ENCODE data around the gene CORO2B. TPM values are rescaled to one million over a fixed set of nuclear protein-coding genes. Genes with fewer than 3 reads are reported as not detected.
A peak's percentile ranks its signal among the peaks of the same experiment; 100 is the strongest.

CORO2B gene
- total RNA-seq, 1 donor from 2014 or later: 82.5 TPM

DNA sequence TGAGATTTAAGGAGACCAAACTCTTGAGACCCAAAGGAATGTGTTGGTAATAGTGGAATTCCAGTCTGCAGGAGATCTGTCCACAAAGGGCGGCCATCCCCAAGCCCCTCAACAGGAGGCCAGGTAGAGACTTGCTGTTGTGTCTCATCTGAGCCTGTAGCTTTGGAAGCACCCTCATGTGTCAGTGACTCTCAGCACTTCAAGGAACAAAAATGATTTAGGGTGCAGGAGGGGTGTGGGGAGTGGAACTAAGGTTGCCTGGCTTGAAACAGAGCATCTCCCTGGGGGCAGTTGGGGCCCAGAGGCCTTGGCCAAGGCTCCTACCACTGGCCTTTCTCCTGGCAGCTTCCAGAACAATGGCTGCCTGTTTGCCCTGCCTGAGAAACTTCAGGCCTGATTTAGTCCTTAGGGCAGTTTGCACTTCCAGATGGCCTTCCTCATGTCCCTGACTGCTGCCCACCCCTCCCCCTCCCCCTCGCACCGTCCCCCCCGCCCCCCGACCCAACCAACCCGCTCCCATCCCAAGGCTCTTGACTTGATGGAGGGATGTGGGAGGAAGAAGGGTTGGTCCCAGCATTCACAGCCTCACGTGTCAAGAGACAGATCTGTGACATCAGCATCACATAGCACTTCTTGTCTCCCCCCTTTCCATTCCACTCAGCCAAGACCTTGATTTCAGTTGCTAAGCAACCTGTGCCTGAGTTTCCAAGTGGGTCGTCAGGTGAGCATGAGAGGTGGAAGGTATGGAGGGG lies 77.1 kb downstream of the CORO2B start:
- Mint-ChIP-seq H3K9me3 (ENCODE audit: low read depth) (no peaks in the 10 kb centered on the region), H3K27ac (ENCODE audit: unreplicated experiment) (peak overlapping the region; percentile 22), H3K4me3 (ENCODE audit: unreplicated experiment) (no peak overlapping the region), H3K4me1 (ENCODE audit: low read depth) (peaks cover 15% of the 10 kb centered on the region), H3K36me3 (ENCODE audit: low read depth) (peaks cover 23% of the 10 kb centered on the region), H3K27me3 (ENCODE audit: low read depth) (no peaks in the 10 kb centered on the region)
- no peak for DNase-seq (ENCODE audit: low spot score)
- TF ChIP-seq, protein P1, sequence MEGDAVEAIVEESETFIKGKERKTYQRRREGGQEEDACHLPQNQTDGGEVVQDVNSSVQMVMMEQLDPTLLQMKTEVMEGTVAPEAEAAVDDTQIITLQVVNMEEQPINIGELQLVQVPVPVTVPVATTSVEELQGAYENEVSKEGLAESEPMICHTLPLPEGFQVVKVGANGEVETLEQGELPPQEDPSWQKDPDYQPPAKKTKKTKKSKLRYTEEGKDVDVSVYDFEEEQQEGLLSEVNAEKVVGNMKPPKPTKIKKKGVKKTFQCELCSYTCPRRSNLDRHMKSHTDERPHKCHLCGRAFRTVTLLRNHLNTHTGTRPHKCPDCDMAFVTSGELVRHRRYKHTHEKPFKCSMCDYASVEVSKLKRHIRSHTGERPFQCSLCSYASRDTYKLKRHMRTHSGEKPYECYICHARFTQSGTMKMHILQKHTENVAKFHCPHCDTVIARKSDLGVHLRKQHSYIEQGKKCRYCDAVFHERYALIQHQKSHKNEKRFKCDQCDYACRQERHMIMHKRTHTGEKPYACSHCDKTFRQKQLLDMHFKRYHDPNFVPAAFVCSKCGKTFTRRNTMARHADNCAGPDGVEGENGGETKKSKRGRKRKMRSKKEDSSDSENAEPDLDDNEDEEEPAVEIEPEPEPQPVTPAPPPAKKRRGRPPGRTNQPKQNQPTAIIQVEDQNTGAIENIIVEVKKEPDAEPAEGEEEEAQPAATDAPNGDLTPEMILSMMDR (IDR thresholded peaks at IDR 0.05): no peak

DNA sequence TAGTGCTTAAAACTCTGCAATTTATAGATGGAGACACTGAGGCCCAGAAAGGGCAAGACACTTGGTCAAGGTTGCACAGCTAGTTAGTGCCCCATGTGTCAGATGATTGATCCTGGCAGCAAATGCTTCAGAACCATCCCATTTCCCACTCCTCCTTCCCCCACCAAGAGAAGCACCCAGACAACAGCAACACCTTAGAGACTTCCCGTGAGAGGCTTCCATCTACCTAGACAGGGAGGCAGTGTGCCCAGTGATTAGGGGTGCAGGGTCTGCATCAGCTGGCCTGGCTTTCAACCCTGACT lies 77.6 kb downstream of the CORO2B start:
- H3K27me3 Mint-ChIP-seq (ENCODE audit: low read depth): no peaks in the 10 kb centered on the region
- peaks cover 15% of the 10 kb centered on the region for H3K4me1 Mint-ChIP-seq (ENCODE audit: low read depth)
- peaks cover 25% of the 10 kb centered on the region for H3K36me3 Mint-ChIP-seq (ENCODE audit: low read depth)
- no peaks in the 10 kb centered on the region for H3K9me3 Mint-ChIP-seq (ENCODE audit: low read depth)
- H3K4me3 Mint-ChIP-seq (ENCODE audit: unreplicated experiment): no peak overlapping the region
- H3K27ac Mint-ChIP-seq (ENCODE audit: unreplicated experiment): no peak overlapping the region
- TF ChIP-seq, protein P1 (IDR thresholded peaks at IDR 0.05): no peak
- DNase-seq (ENCODE audit: low spot score): no peak

DNA sequence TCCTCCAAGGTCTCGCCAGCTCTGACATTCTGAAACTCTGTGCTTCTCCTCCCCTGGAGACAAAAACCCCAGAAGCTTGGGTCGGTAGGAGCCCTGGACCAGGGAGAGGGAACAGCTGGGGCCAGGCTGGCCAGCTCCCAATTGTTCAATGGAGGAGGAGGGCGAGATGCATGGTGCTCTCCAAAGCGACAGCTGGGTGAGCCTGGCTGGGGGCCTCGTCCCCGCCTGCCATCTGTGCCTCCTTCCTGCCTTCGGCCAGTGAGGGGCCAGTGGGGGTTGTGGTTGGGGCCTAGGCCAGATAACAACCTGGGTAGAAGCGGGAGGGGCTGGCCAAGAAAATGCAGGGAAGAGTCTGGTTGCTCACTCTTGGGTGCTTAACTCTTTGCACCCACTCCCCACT lies 79.4 kb downstream of the CORO2B start:
- Mint-ChIP-seq H3K27ac (ENCODE audit: unreplicated experiment) (peak overlapping the region; percentile 68), H3K9me3 (ENCODE audit: low read depth) (peaks cover 3% of the 10 kb centered on the region), H3K4me1 (ENCODE audit: low read depth) (peaks cover 3% of the 10 kb centered on the region), H3K36me3 (ENCODE audit: low read depth) (peaks cover 20% of the 10 kb centered on the region), H3K27me3 (ENCODE audit: low read depth) (no peaks in the 10 kb centered on the region), H3K4me3 (ENCODE audit: unreplicated experiment) (no peak overlapping the region)
- TF ChIP-seq, protein P1 (IDR thresholded peaks at IDR 0.05): no peak
- no peak for DNase-seq (ENCODE audit: low spot score)

DNA sequence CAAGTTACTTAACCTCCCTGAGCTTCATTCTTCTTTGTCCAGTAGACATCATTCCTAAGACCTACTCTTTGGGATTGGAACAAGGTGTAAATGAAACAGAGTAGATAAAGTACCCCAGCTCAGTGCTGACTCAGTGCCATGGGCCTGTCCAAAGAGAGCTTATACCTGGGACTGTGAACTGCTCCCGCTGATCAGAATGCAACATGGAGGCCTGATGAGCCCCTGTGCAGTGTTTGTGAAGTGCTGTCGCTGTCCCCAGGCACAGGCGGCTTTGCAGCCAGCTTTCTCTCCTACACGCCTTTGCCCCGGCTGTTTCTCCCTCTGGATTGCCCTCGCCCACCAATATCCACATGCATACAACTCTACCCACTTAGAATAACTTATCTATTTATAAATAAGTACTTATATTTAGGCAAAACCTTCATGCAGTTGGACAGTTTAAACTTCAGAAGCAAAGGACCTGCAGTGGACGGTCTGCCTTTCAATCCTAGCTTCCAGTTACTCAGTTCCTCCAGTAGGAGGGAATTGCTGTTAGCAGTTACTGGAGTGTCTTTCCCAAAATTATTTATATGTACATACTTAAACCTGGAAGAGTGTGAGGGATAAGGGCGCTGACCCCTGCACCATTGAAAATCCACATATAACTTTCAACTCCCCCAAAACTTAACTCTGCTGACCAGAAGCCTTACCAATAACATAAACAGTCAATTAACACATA lies 80.0 kb downstream of the CORO2B start:
- peak; percentile 62 for DNase-seq (ENCODE audit: low spot score)
- TF ChIP-seq, protein P1 (IDR thresholded peaks at IDR 0.05): peak; percentile 38
- Mint-ChIP-seq H3K36me3 (ENCODE audit: low read depth) (peaks cover 23% of the 10 kb centered on the region), H3K4me1 (ENCODE audit: low read depth) (peaks cover under 1% of the 10 kb centered on the region), H3K27ac (ENCODE audit: unreplicated experiment) (no peak overlapping the region), H3K9me3 (ENCODE audit: low read depth) (peaks cover 4% of the 10 kb centered on the region), H3K27me3 (ENCODE audit: low read depth) (no peaks in the 10 kb centered on the region), H3K4me3 (ENCODE audit: unreplicated experiment) (no peak overlapping the region)

DNA sequence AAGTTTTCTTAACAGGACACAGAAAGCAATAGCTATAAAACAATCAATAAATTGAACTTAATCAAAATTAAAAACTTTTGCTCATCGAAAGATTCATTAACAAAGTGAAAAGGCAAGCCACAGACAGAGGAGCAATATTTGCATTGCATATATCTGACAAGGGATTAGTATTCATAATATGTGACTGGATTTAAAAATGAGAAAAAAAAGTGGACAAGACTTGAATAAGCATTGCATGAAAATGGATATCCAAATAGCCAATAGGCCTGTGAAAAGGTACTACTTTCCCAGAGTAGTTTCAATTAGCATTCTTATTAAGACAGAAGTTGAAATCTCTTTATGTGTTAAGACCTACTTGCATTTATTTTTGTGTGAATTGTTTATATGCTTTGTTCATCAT lies 84.7 kb downstream of the CORO2B start:
- Mint-ChIP-seq H3K4me1 (ENCODE audit: low read depth) (peaks cover 5% of the 10 kb centered on the region), H3K27me3 (ENCODE audit: low read depth) (no peaks in the 10 kb centered on the region), H3K9me3 (ENCODE audit: low read depth) (peaks cover 7% of the 10 kb centered on the region), H3K4me3 (ENCODE audit: unreplicated experiment) (no peak overlapping the region), H3K27ac (ENCODE audit: unreplicated experiment) (no peak overlapping the region), H3K36me3 (ENCODE audit: low read depth) (peaks cover 34% of the 10 kb centered on the region)
- TF ChIP-seq, protein P1 (IDR thresholded peaks at IDR 0.05): no peak
- no peak for DNase-seq (ENCODE audit: low spot score)
